Heart right ventricle (tissue), 16 donors: Measurements from ENCODE around the gene KCNAB2. TPM values are rescaled to one million over a fixed set of nuclear protein-coding genes. Genes with fewer than 3 reads are reported as not detected.
A peak's percentile ranks its signal among the peaks of the same experiment; 100 is the strongest.

Experiments
- ATAC-seq, 8 donors: fragments of 200-7000 bp; cut with Tn5 transposase; one replicate each; pipeline ENCODE4 v1.9.1; 2020; ENCODE audit warnings: mild to moderate bottlenecking in 8 of 8, moderate library complexity in 8 of 8, moderate number of reproducible peaks in 1 of 8
- DNase-seq, 2 donors: peaks; one replicate each; pipeline ENCODE4 v3.0.0-alpha.2; 2020
- H3K27ac ChIP-seq, 10 donors: fragments of 200-600 bp; sonication (generic) in 2 of 10; one replicate each; pipeline versions ENCODE4 v1.5.0 to v1.8.0; 2020 to 2022; ENCODE audit warnings: mild to moderate bottlenecking in 3 of 10
- H3K27me3 ChIP-seq, 7 donors: fragments of 200-600 bp; one replicate each; pipeline ENCODE4 v1.8.0; 2021 to 2022; ENCODE audit warnings: mild to moderate bottlenecking in 2 of 7
- H3K36me3 ChIP-seq, 9 donors: fragments of 200-600 bp; sonication (generic) in 1 of 9; one replicate each; pipeline versions ENCODE4 v1.5.0 to v1.8.0; 2020 to 2022; ENCODE audit warnings: mild to moderate bottlenecking in 2 of 9
- H3K4me1 ChIP-seq, 9 donors: fragments of 200-600 bp; sonication (generic) in 1 of 9; one replicate each; pipeline versions ENCODE4 v1.5.0 to v1.8.0; 2020 to 2022; ENCODE audit warnings: mild to moderate bottlenecking in 4 of 9
- H3K4me3 ChIP-seq, 10 donors: fragments of 200-600 bp; sonication (generic) in 2 of 10; one replicate each; pipeline versions ENCODE4 v1.5.0 to v1.8.0; 2020 to 2022; ENCODE audit warnings: mild to moderate bottlenecking in 7 of 10, moderate library complexity in 2 of 10
- H3K9me3 ChIP-seq, 11 donors: fragments of 200-600 bp in 10 of 11; sonication (generic) in 2 of 11; one replicate each; pipeline versions ENCODE4 v1.5.0 to v1.8.0; 2013 to 2022; ENCODE audit warnings: mild to moderate bottlenecking in 2 of 11, control low read depth in 1 of 11, moderate library complexity in 1 of 11
- WGBS, 2 donors: extraction: QIAGEN DNeasy Blood & Tissue Kit; methylation state at CpG; one replicate each; pipeline ENCODE4 v1.1.7; 2013; ENCODE audit warnings: inconsistent platforms in 1 of 2; 5-methylcytosine and 5-hydroxymethylcytosine counted together
- intact Hi-C, 10 donors: fragments of 100-400 bp; cut with DNase I; formaldehyde crosslinking; loops; one replicate each; pipeline versions ENCODE4 v1.11.1 to v1.14.2; 2022
- polyA plus RNA-seq, 2 donors: library from polyadenylated mRNA; stranded (reverse); fragments of 200-250 nt; gene quantifications; one replicate each; pipeline ENCODE4 v1.2.3, GENCODE V29; 2013
- total RNA-seq, 10 donors: library from RNA; stranded (reverse); fragmentation: NEBNext Ultra II Directional in 3 of 10; extraction: Animal tissue kit (Norgen Biotek cat#: 25700) in 3 of 10; gene quantifications; one replicate each; pipeline versions ENCODE4 v1.2.1 to v1.2.4, GENCODE V29; 2021 to 2023
- TF ChIP-seq, protein P1 (sequence below), 9 donors: fragments of 200-600 bp; sonication (generic) in 2 of 9; IDR thresholded peaks; one replicate each; pipeline versions ENCODE4 v1.5.0 to v1.8.0; 2021 to 2022; ENCODE audit warnings: antibody characterized with exemption in 9 of 9, mild to moderate bottlenecking in 5 of 9, moderate library complexity in 1 of 9
- donor health status: Arrhythmogenic right ventricular cardiomyopathy.
- donor health status: ischemic (EF 13 %, LVEDD 7.1; RV severe dilation, severe dysfunction).
- donor health status: healthy with polysubstance abuse.
- donor health status: DM: no; HTN: yes; CAD: no.
- donor health status: DM: no; HTN: no; CAD: no.
- donor health status: ischemic (EF 25% LVEDD 6.9; RV normal size, moderate dysfunction).
- donor health status: ischemic (EF 25% LVEDD 5.7; RV mildly dilated, moderate dysfunction).
- donor health status: healthy.
- donor health status: DM: yes; HTN: yes; CAD: no.
- donor health status: Ischemic cardiomyopathy.
- donor health status: ischemic (EF 35%, LVEDD 5.7; RV mildly dilated, moderate dysfunction).
- donor health status: nonischemic (EF 11% LVEDD 7.7; RV severe dilation, severe dysfunction).
- donor health status: DM: yes; HTN: yes; CAD: no.
- donor health status: PGD.
- donor health status: ischemic (EF 29% LVEDD 5.4; RV normal size, mild dysfunction).
- donor health status: nonischemic (EF 23%, LVEDD 6.1; RV moderate dilation, normal function).

Gene KCNAB2
- total and polyA plus RNA-seq, 12 donors, result 4.7 to 41.5 (median 21.8) TPM

DNA sequence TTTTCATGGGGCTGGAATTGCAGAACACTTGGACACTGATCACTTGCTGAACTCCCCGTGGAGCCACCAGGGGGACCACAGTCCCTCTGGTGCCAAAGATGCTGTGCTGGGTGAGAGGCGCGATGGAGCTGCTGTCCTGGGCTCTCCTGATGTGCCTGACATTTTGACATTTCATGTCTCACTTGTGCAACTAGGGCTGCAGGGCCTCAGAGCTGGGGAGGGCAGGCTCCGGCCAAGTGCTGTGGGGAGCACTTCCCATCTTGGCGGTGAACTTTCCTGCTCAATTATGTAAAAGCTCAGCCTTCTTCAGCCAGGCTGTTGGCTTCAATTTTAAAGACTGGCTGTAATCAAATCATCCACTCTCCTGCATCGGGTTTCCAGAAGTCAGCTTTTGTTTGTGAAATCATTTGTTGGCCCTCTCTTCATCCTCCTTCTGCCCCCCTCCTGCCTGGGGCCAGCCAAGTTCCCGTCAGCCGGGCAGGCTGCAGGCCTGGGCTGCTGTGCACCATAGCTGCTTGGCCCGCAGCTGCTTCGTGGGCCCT, 36.8 kb downstream of the KCNAB2 start:
- ATAC-seq, result peak in 2 of 8 donors; percentile 55 to 63
- 69 to 72% methylated on average over 10 of the region's 10 CpGs for WGBS, 2 donors
- peaks cover 0 to 60% (median 0%) of the 10 kb centered on the region in 9 donors for H3K36me3 ChIP-seq
- H3K27ac ChIP-seq, result no peak overlapping the region
- H3K27me3 ChIP-seq, result no peaks in the 10 kb centered on the region
- peaks cover 0 to 19% (median 6%) of the 10 kb centered on the region in 9 donors for H3K4me1 ChIP-seq
- no peak overlapping the region for H3K4me3 ChIP-seq
- H3K9me3 ChIP-seq, result no peaks in the 10 kb centered on the region
- DNase-seq, result no peak
- intact Hi-C loops, result no loop called here
- TF ChIP-seq, protein P1, sequence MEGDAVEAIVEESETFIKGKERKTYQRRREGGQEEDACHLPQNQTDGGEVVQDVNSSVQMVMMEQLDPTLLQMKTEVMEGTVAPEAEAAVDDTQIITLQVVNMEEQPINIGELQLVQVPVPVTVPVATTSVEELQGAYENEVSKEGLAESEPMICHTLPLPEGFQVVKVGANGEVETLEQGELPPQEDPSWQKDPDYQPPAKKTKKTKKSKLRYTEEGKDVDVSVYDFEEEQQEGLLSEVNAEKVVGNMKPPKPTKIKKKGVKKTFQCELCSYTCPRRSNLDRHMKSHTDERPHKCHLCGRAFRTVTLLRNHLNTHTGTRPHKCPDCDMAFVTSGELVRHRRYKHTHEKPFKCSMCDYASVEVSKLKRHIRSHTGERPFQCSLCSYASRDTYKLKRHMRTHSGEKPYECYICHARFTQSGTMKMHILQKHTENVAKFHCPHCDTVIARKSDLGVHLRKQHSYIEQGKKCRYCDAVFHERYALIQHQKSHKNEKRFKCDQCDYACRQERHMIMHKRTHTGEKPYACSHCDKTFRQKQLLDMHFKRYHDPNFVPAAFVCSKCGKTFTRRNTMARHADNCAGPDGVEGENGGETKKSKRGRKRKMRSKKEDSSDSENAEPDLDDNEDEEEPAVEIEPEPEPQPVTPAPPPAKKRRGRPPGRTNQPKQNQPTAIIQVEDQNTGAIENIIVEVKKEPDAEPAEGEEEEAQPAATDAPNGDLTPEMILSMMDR (IDR thresholded peaks at IDR 0.05), result peak in 3 of 9 donors; percentile 13 to 18 (median 14)

DNA sequence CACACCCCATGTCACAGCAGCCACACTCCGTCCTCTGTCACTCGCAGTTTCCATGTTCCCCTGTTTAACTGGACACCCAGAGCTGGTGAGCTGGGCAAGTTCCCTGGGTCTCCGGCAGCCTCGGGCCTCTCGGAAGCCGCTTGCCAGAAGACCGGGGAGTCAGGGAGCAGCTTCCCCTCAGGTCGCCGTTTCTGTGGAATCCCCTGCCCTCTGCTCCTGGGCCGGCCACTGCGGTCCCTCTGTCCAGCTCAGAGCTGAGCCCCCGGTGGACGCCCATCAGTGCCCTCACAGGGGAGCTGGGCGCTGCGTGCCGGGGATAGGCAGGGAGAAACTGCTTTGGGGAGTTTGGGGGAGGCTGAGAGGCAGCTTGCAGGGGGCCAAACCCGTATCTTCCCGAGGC, 37.7 kb downstream of the KCNAB2 start:
- 67 to 79% methylated on average over 18 of the region's 18 CpGs for WGBS, 2 donors
- Histone ChIP-seq H3K27ac (no peak overlapping the region), H3K9me3 (no peaks in the 10 kb centered on the region), H3K27me3 (no peaks in the 10 kb centered on the region), H3K4me3 (no peak overlapping the region), H3K4me1 (peaks cover 0 to 19% (median 6%) of the 10 kb centered on the region in 9 donors), H3K36me3 (peaks cover 0 to 60% (median 0%) of the 10 kb centered on the region in 9 donors)
- ATAC-seq (no peak), DNase-seq (no peak)
- intact Hi-C loops, result no loop called here
- TF ChIP-seq, protein P1 (IDR thresholded peaks at IDR 0.05), result no peak

DNA sequence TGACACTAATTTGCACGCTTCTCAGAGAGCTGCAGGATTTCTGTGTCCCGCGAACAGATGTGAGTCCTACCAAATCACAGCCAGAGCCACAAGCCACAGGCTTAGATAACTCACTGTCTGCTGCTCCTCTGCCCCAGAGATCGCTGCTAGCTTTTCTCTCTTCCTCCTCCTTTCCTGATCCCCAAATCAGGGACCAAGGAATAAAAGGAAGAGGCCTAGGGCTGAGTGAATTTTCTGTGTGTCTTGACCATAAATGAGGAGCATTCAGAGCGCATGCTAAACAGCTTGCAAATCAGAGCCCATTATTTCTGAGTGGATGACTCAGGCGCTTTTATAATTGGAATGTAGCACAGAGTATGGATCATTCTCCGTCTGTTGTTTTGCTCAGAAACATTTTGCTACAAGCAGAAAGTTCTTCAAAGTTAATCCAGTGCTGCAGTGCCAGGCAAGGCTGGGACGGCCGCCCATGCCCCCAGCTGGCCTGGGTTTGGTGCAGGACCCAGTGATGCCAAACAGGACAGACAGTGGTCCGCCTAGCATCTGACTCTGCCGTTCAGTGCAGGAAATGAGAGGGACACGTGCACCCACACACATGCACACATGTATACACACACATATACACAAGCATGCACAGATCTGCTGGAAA, 38.2 kb downstream of the KCNAB2 start:
- H3K4me3 ChIP-seq, result no peak overlapping the region
- ATAC-seq, result no peak
- peaks cover 0 to 19% (median 6%) of the 10 kb centered on the region in 9 donors for H3K4me1 ChIP-seq
- H3K36me3 ChIP-seq, result peaks cover 0 to 63% (median 0%) of the 10 kb centered on the region in 9 donors
- H3K27me3 ChIP-seq, result no peaks in the 10 kb centered on the region
- H3K9me3 ChIP-seq, result no peaks in the 10 kb centered on the region
- H3K27ac ChIP-seq, result no peak overlapping the region
- TF ChIP-seq, protein P1 (IDR thresholded peaks at IDR 0.05), result no peak
- intact Hi-C loops, result no loop called here
- no peak for DNase-seq
- 71 to 79% methylated on average over 12 of the region's 12 CpGs for WGBS, 2 donors

DNA sequence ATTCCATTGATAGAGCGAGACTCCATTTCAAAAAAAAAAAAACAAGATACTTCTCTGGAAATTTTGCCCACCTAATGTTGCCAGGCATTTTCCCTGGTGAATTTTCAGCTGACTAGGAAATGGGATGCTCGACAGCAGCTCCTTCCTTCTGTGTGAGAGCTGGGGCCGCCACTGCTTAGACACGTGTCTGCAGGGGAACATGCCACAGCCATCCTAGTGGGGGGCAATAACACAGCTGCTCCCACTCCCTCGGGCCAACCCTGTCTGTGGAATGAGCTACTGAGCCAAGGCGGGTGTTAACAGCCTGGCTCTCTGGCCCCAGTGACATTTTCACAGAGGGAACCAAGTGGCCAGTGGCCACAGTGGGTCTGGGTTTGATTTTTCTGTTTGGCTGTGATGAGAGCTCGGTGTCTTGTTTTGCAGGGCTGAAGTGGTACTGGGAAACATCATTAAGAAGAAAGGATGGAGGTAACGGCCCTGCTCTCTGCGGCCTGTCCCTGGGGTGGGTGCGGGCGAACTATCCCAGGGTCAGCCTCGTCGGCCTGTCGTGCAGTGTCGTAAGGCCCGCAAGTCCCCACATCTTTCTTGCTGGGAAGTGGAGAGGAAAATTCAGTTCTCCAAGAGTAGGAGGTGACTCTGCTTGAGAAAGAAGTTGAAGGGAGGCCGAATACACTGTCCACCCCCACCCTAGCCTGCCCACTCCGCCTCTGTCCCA, 39.2 kb downstream of the KCNAB2 start:
- Histone ChIP-seq H3K27ac (no peak overlapping the region), H3K36me3 (peaks cover 0 to 67% (median 0%) of the 10 kb centered on the region in 9 donors), H3K27me3 (no peaks in the 10 kb centered on the region), H3K9me3 (no peaks in the 10 kb centered on the region), H3K4me3 (no peak overlapping the region), H3K4me1 (peaks cover 0 to 19% (median 6%) of the 10 kb centered on the region in 9 donors)
- TF ChIP-seq, protein P1 (IDR thresholded peaks at IDR 0.05), result no peak
- WGBS, 2 donors, result 89 to 91% methylated on average over 18 of the region's 18 CpGs
- no peak for DNase-seq
- no peak for ATAC-seq
- intact Hi-C loops, result no loop called here
